Measurements from ENCODE around the gene S100P.

The S100P gene

DNA sequence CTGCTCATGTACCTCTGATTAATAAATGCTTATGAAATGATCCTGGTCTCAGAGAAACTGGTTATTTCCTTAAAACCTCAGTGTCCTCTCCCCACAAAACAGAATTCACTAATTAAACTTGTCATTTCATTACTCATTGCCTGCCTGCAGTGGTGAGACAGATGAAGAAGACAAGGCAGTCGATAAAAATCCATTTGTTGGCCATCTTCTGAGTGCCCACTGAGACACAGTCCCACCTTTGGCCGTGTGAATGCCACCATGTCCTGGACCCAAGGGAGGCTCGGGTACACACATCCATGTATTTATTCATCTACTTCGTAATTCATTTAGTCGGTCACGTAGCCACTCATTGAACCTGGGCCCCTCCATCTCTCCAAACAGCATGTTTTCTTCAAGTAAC is 3.5 kb downstream of the S100P start:
- no peak for DNase-seq (ENCODE audit: low spot score)

DNA sequence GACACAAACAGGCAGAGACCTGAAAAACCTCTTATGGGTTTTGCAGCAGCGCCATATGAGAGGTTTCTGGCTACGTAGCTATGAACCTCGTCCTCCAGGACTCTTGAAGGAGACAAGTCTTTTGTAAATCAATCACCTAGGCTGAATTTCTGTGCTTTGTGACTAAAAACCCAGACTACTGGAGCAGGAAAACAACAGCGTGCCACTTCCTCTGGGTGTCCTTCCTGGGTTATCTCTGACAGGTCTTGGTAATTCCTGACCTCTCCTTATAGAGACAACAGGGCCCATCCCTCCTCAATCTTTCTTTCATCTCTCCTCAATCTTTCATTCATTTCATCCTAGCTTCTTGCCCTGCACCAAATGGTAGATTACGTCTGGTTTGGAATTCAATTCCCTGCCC is 5.7 kb downstream of the S100P start:
- no peak for DNase-seq (ENCODE audit: low spot score)

- DNase-seq (ENCODE audit: low spot score), result no peak
Measured at GRCh38 chr4:6699903-6700302, 6.2 kb downstream of the S100P start.

DNA sequence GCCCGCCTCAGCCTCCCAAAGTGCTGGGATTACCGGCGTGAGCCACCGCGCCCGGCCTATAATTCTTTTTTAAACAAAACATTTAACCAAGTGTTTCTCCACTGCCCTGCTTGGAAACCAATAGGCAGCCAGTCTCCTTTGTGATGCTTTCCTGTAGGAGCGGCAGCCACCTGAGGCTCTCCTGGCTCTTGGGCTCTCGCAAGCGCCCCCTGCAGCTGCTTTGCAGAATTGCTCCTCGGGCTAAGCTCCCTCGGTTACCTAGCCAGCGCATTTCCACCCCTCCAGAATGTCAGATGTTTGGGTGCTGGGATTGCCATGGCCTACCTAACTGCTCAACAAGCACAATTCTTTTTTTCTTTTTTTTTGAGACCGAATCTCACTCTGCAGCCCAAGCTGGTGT is 7.7 kb downstream of the S100P start:
- DNase-seq (ENCODE audit: low spot score), result no peak

DNA sequence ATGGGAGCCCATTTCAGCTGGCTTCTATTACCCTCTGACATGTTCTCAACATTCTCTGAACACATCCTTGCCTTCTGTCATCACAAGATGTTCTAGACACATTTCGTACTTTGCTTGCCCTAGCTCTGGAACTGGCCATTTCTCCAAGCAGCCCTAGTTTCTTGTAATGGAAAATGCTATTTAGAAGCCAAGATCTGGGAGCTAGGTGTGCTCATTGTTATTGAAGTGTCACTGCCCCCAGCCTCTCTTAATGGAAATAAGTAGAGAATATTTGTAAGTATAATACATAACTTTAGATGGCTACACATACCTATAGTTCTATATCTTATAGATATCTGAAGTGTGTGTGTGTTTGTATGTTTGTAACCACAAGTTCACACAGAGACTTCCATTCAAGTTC is 9.1 kb downstream of the S100P start:
- no peak for DNase-seq (ENCODE audit: low spot score)

- no peak for DNase-seq (ENCODE audit: low spot score)
Measured at GRCh38 chr4:6703786-6704185, 10.1 kb downstream of the S100P start.

- DNase-seq (ENCODE audit: low spot score), result no peak
Measured at GRCh38 chr4:6705646-6706045, 12.0 kb downstream of the S100P start.

DNA sequence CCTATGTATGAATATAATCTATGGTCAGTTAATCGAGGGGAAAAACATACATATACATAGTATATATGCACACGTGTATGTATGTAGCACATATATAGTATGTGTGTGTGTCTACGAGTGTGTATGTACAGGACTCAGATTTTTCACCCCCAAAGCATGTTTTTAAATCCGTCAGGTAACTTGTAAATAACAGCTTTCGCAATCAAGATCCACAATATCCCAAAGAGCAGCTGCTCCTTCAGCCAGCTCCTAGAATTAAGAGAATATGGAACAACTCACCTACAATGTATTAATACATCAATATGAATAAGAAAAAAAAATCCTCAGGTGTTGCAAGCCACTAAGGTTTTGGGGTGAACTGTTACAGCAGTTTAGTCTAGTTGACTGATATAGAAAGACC is 12.5 kb downstream of the S100P start:
- DNase-seq (ENCODE audit: low spot score), result no peak

GRCh38 chr4:6709230-6710114 is 15.8 kb downstream of the S100P start, which contains the start of gene MRFAP1L1:
Gene MRFAP1L1, minus strand, starts transcription at chr4:6709865. Its CDS starts 236 bp downstream, at chr4:6709629.
- peak; percentile 92 for DNase-seq (ENCODE audit: low spot score)

GRCh38 chr4:6710282-6710681 is 16.6 kb downstream of the S100P start:
- DNase-seq (ENCODE audit: low spot score), result no peak

DNA sequence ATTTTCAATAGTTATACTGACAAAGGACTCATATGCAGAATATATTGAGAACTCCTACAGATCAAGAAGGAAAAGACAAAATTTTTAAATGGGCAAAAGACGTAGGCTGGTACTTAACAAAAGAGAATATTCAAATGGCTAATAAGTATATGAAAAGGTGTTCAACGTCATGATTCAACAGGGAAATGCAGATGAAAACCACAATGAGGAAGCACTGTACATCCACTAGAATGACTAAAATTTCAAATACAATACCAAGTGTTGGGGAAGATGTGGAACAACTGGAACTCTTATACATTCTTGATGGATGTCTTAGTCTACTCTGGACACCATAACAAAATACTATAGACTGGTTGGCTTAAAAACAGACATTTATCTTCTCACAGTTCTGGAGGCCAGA is 17.3 kb downstream of the S100P start:
- no peak for DNase-seq (ENCODE audit: low spot score)

DNA sequence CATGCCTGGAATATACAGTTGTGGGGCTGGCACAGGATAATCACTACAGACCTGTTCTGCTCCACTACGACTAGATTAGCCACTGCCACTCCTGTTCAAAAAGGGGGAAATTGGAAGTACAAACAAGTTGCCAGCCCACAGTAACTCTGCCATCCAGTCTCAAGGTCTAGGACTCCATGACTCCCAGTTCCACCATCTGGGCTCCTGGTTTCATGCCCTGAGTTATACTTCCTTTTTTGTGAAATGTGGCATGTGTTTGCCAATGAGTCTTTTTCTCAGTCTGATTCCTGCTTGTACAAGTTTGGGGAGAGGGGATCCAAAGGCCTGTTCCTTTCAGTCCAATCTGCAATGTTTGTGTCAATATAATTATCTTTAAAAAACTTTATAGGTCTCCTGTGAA is 21.3 kb downstream of the S100P start:
- DNase-seq (ENCODE audit: low spot score), result no peak

- no peak for DNase-seq (ENCODE audit: low spot score)
Measured at GRCh38 chr4:6715704-6716017, 22.0 kb downstream of the S100P start.

- peak; percentile 74 for DNase-seq (ENCODE audit: low spot score)
Measured at GRCh38 chr4:6716018-6716911, 22.6 kb downstream of the S100P start, which contains the start of gene BLOC1S4. Gene BLOC1S4, plus strand, starts transcription at chr4:6716174. Its CDS starts 36 bp downstream, at chr4:6716210.

DNA sequence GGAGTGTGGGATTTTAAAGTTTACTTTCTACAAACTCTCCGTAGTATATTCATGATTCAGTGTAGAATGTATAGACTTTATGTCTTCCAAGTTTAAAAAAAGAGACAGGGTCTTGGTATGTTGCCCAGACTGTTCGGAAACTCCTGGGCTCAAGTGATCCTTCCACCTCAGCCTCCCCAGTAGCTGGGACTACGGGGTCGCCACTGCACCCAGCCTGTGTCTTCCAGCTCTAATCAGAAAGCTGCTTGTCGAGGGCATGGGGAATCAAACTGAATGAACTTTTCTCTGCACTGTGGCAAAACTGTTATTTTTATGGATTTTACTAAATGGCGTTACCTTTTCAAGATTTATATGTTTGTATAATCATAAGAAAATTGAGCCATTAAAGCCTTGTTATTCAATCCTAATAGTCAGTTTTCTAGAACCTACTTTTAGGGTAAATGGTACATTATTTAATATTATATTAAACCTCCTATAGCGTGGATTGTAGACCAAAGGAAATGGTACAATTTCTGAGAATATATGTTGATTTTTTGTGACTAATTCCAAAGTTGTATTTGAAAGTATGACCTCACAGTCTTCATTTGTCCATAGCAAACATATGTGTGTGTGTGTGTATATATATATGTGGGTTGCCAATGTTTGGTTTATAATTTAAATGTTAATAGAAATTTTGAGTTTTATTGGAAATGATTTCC is 23.4 kb downstream of the S100P start:
- no peak for DNase-seq (ENCODE audit: low spot score)

GRCh38 chr4:6718932-6719610 is 25.4 kb downstream of the S100P start:
- DNase-seq (ENCODE audit: low spot score), result no peak

DNA sequence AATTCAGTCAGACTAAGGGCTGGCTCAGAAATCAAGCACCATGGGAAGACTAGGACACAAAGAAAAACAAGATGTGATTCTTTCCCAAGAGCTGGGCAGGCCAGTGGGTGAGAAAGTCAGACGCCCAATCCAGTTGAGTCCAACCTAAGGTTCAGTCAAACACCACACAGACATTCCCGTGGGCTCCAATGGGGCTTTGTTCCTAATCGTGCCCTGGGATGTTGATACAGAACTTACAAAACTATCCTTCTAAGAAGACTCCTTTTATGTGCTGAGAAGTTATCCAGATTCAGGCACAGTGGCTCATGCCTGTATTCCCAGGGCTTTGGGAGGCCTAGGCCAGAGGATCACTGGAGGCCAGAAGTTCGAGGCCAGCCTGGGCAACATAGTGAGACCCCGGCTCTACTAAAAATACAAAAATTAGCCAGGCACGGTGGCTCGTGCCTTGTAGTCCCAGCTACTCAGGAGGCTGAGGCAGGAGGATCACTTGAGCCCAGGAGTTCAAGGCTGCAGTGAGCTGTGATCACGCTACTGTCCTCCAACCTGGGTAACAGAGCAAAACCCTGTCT is 26.0 kb downstream of the S100P start:
- DNase-seq (ENCODE audit: low spot score), result no peak

DNA sequence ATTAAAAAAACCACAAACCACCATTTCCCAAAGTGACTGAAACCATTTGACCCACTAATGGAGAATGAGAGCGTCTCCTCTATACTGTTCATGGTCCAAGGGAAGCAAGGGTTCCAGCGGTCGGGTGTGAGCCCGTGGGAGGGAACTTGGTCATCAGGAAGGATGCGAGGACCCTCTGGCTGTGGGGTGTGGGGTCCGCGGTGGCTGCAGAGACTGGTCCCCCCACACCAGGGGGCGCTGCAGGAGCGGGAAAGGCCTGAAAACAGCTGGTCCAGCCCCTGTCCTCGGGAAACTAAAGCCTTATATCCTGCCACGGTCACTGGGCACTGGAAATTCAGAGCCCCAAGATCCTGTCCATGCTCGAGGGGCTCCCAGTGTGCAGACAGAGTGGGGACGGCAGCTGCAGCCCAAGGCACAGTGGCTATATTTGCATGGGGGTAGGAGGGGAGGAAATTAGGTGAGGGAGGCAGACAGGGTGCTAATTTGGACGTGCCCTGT is 26.6 kb downstream of the S100P start:
- DNase-seq (ENCODE audit: low spot score), result peak; percentile 53

DNA sequence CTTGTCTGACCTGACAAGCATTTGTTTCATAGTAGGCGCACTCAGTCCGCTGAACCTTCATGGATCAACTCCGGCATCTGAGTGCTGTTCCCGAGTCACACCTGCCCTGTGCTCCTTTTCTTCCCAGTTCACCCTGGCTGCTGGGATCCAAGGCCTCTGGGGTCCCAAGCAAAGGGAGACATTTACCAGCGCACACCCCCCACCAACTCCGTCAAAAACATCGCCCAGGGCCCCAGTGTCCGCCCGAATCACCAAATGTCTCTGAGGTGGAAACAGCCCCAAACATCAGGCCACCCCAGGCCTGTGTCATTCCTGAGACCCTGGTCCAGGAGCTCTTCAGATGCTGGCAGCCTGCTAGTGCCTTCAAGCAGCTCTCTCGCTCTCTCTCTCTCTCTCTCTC is 27.4 kb downstream of the S100P start:
- no peak for DNase-seq (ENCODE audit: low spot score)

DNA sequence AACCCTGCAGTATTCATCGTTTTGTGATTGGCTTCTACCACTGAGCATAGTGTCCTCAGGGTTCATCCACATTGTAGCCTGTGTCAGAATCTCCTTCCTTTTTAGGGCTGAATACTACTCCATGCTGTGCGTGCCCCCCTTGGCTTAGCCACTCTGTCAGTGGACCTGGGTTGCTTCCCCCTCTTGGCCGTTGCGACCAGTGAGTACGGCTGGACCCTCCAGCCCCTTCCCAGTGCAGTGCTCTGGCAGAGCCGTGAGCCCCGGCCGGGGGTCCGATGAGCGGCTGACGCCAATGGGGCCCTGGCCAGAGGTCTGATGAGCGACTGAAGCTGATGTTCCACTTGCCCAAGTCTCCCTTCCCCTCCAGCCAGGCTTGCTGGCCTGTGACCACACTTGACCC is 29.2 kb downstream of the S100P start:
- no peak for DNase-seq (ENCODE audit: low spot score)

- DNase-seq (ENCODE audit: low spot score), result no peak
Measured at GRCh38 chr4:6723851-6724250, 30.2 kb downstream of the S100P start.
